Superior temporal gyrus (tissue), 1 donor: Measurements from ENCODE around the gene RNASE12.
A peak's percentile ranks its signal among the peaks of the same experiment; 100 is the strongest.
"Not testable (repeated sequence)": the region's sequence is repeated elsewhere in the genome, so short reads cannot be mapped to it uniquely, and the experiment has no call there.

Source experiments
- DNase-seq: peaks from one replicate; pipeline ENCODE4 v3.0.0-alpha.2; 2016; ENCODE audit errors: extremely low spot score

RNASE12 gene

GRCh38 chr14:20583142-20583541 lies 8.0 kb downstream of the RNASE12 start:
- no peak for DNase-seq

- DNase-seq = peak; percentile 10
Measured at GRCh38 chr14:20580242-20580641, 10.9 kb downstream of the RNASE12 start.

- no peak for DNase-seq
Measured at GRCh38 chr14:20578784-20579502, 12.2 kb downstream of the RNASE12 start.

GRCh38 chr14:20578325-20578724 lies 12.9 kb downstream of the RNASE12 start:
- no peak for DNase-seq

- DNase-seq = not testable (repeated sequence)
Measured at GRCh38 chr14:20572382-20572990, 18.7 kb downstream of the RNASE12 start.

GRCh38 chr14:20570720-20571119 lies 20.5 kb downstream of the RNASE12 start:
- not testable (repeated sequence) for DNase-seq

GRCh38 chr14:20569865-20570264 lies 21.3 kb downstream of the RNASE12 start:
- DNase-seq = not testable (repeated sequence)

- no peak for DNase-seq
Measured at GRCh38 chr14:20569066-20569465, 22.1 kb downstream of the RNASE12 start.

DNA sequence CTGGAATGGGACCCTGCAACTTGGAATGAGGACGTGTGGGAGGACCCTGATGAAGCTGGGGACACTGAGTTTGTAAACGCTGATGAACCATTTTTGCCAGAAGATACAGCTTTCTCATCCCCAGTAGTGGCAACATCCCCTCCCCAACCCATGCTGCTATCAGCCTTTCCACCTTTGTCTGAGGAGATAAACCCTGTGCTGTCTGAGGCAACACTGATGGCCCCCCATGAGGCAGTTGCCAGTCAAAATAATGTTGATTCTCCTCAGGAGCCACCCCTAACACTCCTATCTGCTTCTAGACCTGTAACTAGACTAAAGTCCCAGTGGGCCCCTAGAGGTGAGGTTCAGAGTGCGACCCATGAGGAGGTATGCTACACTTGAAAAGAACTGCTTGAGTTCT lies 22.8 kb downstream of the RNASE12 start:
- DNase-seq = no peak

DNA sequence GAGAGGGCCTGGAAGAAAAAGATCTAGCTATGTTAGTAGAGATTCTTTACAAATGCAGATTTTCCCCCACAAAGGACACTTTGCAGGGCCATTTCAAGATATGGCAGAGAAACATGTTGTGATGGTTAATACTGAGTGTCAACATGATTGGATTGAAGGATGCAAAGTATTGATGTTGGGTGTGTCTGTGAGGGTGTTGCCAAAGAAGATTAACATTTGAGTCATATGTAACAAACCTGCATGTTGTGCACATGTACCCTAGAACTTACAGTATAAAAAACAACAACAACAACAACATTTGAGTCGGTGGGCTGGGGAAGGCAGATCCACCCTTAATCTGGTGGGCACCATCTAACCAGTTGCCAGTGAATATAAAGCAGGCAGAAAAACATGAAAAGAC lies 24.0 kb downstream of the RNASE12 start:
- DNase-seq = not testable (repeated sequence)

DNA sequence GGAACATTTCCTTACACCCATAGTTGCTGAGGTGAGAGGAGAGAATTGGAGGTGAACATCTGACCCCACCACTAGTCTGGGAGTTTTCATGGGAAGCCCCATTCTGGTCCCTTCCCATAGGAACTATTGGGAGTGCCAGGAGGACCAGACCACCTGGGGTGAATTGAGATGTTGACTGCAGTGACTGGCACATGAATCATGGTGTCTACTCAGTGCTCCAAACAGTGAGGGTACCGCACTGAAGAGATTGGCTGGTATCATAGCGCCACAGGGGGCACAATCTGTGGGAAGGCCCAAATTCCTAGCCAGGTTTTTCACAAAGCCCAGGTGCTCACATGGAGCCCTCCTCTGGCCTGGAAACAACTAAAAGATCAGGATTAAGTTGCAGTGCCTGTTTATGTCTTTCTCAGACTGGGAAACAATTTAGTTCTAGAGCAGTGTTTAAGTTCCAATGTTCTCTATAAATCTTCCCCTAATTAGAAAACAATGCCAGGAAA lies 26.6 kb downstream of the RNASE12 start:
- no peak for DNase-seq

- no peak for DNase-seq
Measured at GRCh38 chr14:20563971-20564370, 27.2 kb downstream of the RNASE12 start.

DNA sequence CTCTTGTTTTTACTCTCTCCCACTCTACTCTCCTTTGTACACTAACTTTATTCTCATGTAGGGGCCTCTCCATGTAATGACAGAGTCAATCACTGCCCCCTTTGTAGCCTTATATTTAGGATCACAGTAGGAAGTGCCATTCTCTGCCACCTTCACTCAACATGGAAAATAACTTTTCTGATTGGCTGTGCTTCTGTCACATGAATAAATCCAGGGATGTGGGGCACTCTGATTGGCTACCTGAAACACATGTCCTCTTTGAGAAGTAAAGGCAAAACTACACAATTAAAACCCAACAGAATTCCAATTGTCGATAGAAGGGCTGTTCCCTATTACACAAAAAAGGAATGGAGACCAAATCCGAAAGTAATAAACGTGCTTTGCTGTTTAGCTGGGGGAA lies 30.2 kb downstream of the RNASE12 start, which contains the start of gene RNASE9:
Gene RNASE9 (minus strand): TSS at position 87 of the 400 bp plus-strand sequence.
- no peak for DNase-seq

DNA sequence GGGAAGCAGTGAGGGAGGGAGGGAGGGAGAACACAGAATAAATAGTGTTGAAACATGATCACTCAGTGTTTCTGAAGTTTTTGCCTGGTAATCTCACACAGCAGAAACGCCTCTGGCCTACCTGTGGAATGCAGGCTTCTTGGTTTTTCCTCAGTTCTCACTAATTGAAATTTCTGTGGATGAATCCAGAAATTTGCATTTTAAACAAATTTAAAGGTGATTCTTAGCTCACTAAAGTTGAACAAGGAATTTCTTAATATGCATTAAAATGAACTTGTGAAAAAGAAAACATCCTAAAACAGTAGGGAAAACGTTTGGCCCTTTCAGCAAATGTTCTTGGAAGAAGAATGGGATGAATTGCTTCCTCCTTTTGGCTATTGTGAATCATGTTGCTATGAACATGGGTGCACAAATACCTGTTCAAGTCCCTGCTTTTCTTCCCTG lies 31.7 kb downstream of the RNASE12 start:
- DNase-seq = no peak

DNA sequence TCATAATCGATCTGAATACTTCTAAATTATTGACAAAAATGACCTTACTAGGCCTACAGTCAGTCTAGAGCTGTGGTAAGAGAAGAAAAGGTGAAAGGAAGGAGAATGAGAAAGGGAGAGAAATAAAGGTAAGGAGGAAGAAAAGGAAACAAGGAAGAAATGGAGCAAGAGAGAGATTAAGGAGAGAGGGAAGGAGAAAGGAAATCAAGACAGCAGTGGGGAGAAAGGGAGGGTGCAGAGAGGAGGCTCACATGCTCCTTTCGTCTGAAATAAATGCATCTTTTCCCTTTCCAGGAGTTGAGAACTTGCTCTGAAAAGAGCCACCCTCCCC lies 34.0 kb downstream of the RNASE12 start:
- no peak for DNase-seq

- no peak for DNase-seq
Measured at GRCh38 chr14:20556500-20557211, 34.5 kb downstream of the RNASE12 start.

GRCh38 chr14:20555845-20556244 lies 35.3 kb downstream of the RNASE12 start:
- no peak for DNase-seq

- no peak for DNase-seq
Measured at GRCh38 chr14:20553024-20553423, 38.2 kb downstream of the RNASE12 start.

DNA sequence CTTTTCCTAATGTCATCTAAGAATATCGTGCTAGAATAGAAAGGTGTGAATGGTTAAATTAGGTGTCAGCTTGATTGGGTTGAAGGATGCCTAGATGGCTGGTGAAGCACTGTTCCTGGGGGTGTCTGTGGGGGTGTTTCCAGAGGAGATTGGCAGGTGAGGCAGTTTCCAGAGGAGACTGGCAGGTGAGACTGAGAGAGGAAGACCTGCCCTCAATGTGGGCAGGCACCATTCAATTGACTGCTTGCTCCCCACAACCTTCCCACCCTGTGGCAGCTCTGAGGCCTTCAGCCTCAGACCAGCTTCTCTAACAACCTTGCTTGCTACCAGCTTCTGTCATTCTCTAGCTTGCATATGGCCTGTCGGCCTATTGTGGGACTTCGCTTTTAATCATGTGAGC lies 39.6 kb downstream of the RNASE12 start:
- no peak for DNase-seq

DNA sequence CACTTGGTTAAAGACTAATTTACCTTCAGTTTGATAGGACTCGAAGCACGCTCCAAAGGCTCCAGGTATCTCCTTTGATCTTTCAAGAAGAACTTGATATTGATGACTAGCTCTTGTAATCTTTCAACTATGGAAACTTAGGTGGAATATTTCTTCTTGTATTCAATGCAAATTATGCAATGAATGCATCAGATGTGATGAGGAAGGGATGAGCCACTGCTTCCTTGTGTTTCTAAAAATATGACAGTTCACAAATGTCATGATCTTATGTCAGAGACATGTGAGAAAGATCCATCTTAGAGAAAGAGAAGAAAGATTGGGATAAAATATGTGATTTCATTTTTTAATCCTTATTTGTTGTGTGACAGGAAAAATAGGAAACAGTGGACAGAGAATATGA lies 40.2 kb downstream of the RNASE12 start:
- DNase-seq = no peak

DNA sequence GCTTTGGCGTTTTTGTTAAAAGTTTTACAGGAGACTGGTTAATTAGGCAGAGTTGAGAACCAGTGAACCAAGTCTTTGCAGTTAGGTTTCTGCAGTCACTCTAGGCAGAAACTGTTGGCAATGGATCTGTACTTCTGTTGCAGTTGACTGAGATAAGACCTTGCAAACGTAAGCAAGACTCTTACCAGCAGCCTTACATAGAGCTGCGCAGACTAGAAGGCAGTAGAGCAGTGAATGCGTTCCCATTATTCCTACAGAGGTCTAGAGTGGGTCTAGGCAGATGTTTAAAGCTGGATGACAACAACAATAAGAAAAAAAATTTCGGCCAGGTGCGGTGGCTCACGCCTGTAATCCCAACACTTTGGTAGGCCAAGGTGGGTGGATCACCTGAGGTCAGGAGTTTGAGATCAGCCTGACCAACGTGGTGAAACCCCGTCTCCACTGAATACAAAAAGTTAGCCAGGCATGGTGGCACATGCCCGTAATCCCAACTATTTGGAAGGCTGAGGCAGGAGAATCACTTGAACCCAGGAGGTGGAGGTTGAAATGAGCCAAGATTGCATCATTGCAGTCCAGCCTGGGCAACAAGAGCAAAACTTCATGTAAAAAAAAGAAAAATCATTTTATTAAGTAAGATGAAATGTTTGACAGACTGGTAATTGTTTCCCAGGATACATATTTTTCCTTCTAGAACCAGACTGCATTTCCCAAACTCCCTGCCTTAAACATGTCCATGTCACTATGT lies 42.6 kb downstream of the RNASE12 start:
- DNase-seq = no peak

GRCh38 chr14:20546877-20547276 lies 44.3 kb downstream of the RNASE12 start:
- DNase-seq = no peak
